ENCODE results near the gene RNF224. TPM values are rescaled to one million over a fixed set of nuclear protein-coding genes. Genes with fewer than 3 reads are reported as not detected.

Gene RNF224
- total RNA-seq, 1 experiment from 2014 or later, result 3.9 TPM

GRCh38 chr9:137191691-137192447, 35.4 kb upstream of the RNF224 start:
- peaks cover 54% of the 10 kb centered on the region for H4K20me1 ChIP-seq (ENCODE audit: insufficient read depth)
- intact Hi-C loops (cut with micrococcal nuclease; ENCODE audit: unreplicated experiment), result no loop called here
- H3K27ac ChIP-seq, result no peak overlapping the region
- no peak for DNase-seq
- no peak overlapping the region for H3K4me3 ChIP-seq
- TF ChIP-seq CTCF (conservative IDR thresholded peaks at IDR 0.05) (no peak), EZH2 (IDR thresholded peaks at IDR 0.05; ENCODE audit: low read depth) (no peak)
- peaks cover 38% of the 10 kb centered on the region for H3F3A ChIP-seq (ENCODE audit: insufficient read depth, low read depth)
- H3K9me2 ChIP-seq (ENCODE audit: insufficient read depth), result no peaks in the 10 kb centered on the region
- no peak overlapping the region for H3K4me2 ChIP-seq
- no peaks in the 10 kb centered on the region for H3K27me3 ChIP-seq (ENCODE audit: insufficient read depth, low read depth)
- CTCF ChIA-PET, result interaction anchor here (0.5 kb wide), 1 partner anchor 106 kb away, joined by 3 read pairs; no protein-coding TSS in a partner anchor
- BruUV-seq (replicated peaks), result no TSS peak
- no peaks in the 10 kb centered on the region for H3K9me3 ChIP-seq (ENCODE audit: insufficient read depth, low read depth)
- no peaks in the 10 kb centered on the region for H3K36me3 ChIP-seq (ENCODE audit: low read depth)
- peaks cover 55% of the 10 kb centered on the region for H3K79me2 ChIP-seq (ENCODE audit: low read depth)
- peaks cover 55% of the 10 kb centered on the region for H3K4me1 ChIP-seq (replicated peaks; ENCODE audit: insufficient read depth)
- POLR2A ChIA-PET (ENCODE audit: unreplicated experiment), result no interaction called here
- no peak overlapping the region for H2AFZ ChIP-seq

GRCh38 chr9:137192448-137192780, 34.9 kb upstream of the RNF224 start:
- peaks cover 59% of the 10 kb centered on the region for H4K20me1 ChIP-seq (ENCODE audit: insufficient read depth)
- intact Hi-C loops (cut with micrococcal nuclease; ENCODE audit: unreplicated experiment), result no loop called here
- DNase-seq, result no peak
- CTCF ChIA-PET, result interaction anchor here (0.5 kb wide), 1 partner anchor 106 kb away, joined by 3 read pairs; no protein-coding TSS in a partner anchor
- H3K9me3 ChIP-seq (ENCODE audit: insufficient read depth, low read depth), result no peaks in the 10 kb centered on the region
- no peak overlapping the region for H3K27ac ChIP-seq
- POLR2A ChIA-PET (ENCODE audit: unreplicated experiment), result interaction anchor here (0.7 kb wide), 1 partner anchor 120 kb away, joined by 3 read pairs; no protein-coding TSS in a partner anchor
- peaks cover 38% of the 10 kb centered on the region for H3F3A ChIP-seq (ENCODE audit: insufficient read depth, low read depth)
- H3K36me3 ChIP-seq (ENCODE audit: low read depth), result no peaks in the 10 kb centered on the region
- H2AFZ ChIP-seq, result no peak overlapping the region
- H3K4me3 ChIP-seq, result no peak overlapping the region
- no peaks in the 10 kb centered on the region for H3K27me3 ChIP-seq (ENCODE audit: insufficient read depth, low read depth)
- no peak overlapping the region for H3K4me2 ChIP-seq
- BruUV-seq (replicated peaks), result no TSS peak
- H3K4me1 ChIP-seq (replicated peaks; ENCODE audit: insufficient read depth), result peaks cover 55% of the 10 kb centered on the region
- TF ChIP-seq EZH2 (IDR thresholded peaks at IDR 0.05; ENCODE audit: low read depth) (no peak), CTCF (conservative IDR thresholded peaks at IDR 0.05) (no peak)
- peaks cover 55% of the 10 kb centered on the region for H3K79me2 ChIP-seq (ENCODE audit: low read depth)
- H3K9me2 ChIP-seq (ENCODE audit: insufficient read depth), result no peaks in the 10 kb centered on the region

- H3K4me2 ChIP-seq, result no peak overlapping the region
- DNase-seq, result no peak
- ChIA-PET CTCF (interaction anchor here (0.5 kb wide), 1 partner anchor 107 kb away, joined by 3 read pairs; no protein-coding TSS in a partner anchor), POLR2A (ENCODE audit: unreplicated experiment) (interaction anchor here (0.7 kb wide), 1 partner anchor 119 kb away, joined by 3 read pairs; no protein-coding TSS in a partner anchor)
- H2AFZ ChIP-seq, result no peak overlapping the region
- intact Hi-C loops (cut with micrococcal nuclease; ENCODE audit: unreplicated experiment), result no loop called here
- no TSS peak for BruUV-seq (replicated peaks)
- peaks cover 63% of the 10 kb centered on the region for H4K20me1 ChIP-seq (ENCODE audit: insufficient read depth)
- no peak overlapping the region for H3K4me3 ChIP-seq
- no peaks in the 10 kb centered on the region for H3K9me3 ChIP-seq (ENCODE audit: insufficient read depth, low read depth)
- H3K27me3 ChIP-seq (ENCODE audit: insufficient read depth, low read depth), result no peaks in the 10 kb centered on the region
- H3K9me2 ChIP-seq (ENCODE audit: insufficient read depth), result no peaks in the 10 kb centered on the region
- no peak for TF ChIP-seq CTCF (conservative IDR thresholded peaks at IDR 0.05)
- no peak for TF ChIP-seq EZH2 (IDR thresholded peaks at IDR 0.05; ENCODE audit: low read depth)
- peaks cover 55% of the 10 kb centered on the region for H3K79me2 ChIP-seq (ENCODE audit: low read depth)
- H3K4me1 ChIP-seq (replicated peaks; ENCODE audit: insufficient read depth), result peaks cover 56% of the 10 kb centered on the region
- H3K27ac ChIP-seq, result no peak overlapping the region
- peaks cover 38% of the 10 kb centered on the region for H3F3A ChIP-seq (ENCODE audit: insufficient read depth, low read depth)
- H3K36me3 ChIP-seq (ENCODE audit: low read depth), result no peaks in the 10 kb centered on the region
Observed at GRCh38 chr9:137192859-137193258, 34.4 kb upstream of the RNF224 start.

All from PC-9 (cell line).